ENCODE results near the gene KIF26A. TPM values are rescaled to one million over a fixed set of nuclear protein-coding genes. Genes with fewer than 3 reads are reported as not detected.

Gene KIF26A
- total and polyA plus RNA-seq, 2 donors (not counting 1 experiment from before 2014, with no cell fraction given): 0.15 TPM; not detected in 1

DNA sequence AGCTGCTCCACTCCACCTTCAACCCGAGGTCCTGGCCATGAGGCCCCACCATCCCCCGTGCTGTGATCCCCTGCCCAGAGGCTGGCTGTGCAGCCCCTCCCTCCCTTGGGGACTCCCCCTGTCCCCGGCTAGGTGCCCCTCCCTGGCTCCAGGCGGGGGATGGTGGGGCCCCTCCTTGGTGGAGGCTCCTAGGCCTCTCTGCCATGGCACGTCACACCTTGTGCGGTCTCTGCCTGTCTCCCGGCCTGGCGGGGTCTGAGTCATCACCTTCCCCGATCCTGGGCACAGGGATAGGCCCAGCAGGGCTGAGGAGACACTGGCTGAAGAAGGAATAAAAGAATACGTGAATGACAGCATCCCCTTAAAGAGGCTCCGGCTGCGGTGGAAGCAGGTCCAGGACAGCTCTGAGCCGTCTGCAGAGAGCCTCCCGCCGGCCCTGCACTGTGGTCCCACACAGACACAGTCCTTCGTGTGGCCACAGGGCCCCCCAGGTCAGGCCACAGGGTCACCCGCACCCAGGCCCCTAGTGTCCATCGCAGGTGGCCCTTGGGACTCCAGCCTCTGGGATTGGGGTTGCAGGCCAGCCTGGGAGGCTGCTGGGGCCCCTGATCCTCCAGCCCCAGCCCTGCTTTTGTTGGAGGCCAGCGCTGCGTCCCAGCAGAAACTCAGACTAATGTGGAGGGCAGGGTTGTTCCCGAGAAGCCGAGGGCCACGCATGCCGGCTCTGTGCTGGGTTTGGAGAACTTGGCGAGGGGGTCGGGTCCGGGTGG, 43.6 kb downstream of the KIF26A start:
- no peak overlapping the region for H3K27ac Mint-ChIP-seq
- POLR2A ChIA-PET: no interaction called here

More for the DNA sequence above, 43.6 kb downstream of the KIF26A start:
- intact Hi-C loops (cut with micrococcal nuclease): no loop called here
- Histone ChIP-seq H3K4me3 (ENCODE audit: control extremely low read depth in 1 of 5, extremely low read depth in 1 of 5, insufficient read depth in 1 of 5, low read depth in 2 of 5, low read length in 4 of 5) (no peak overlapping the region), H3K27ac (ENCODE audit: low read length in 2 of 2) (no peak overlapping the region), H3K4me1 (ENCODE audit: control insufficient read depth in 2 of 2, insufficient read depth in 2 of 2, low read length in 2 of 2) (no peaks in the 10 kb centered on the region), H3K27me3 (replicated peaks in 1 of 4; ENCODE audit: control extremely low read depth in 1 of 4, control insufficient read depth in 3 of 4, insufficient read depth in 4 of 4, low read length in 3 of 4) (no peaks in the 10 kb centered on the region), H3K9me3 (ENCODE audit: control extremely low read depth in 1 of 3, control insufficient read depth in 2 of 3, insufficient read depth in 1 of 3, low read length in 2 of 3) (no peaks in the 10 kb centered on the region), H4K20me1 (ENCODE audit: control insufficient read depth, insufficient read depth, low read length, poor library complexity, severe bottlenecking) (no peaks in the 10 kb centered on the region), H2AFZ (ENCODE audit: insufficient read depth, low read depth, low read length, poor library complexity, severe bottlenecking) (no peak overlapping the region), H3K4me2 (replicated peaks; ENCODE audit: low read depth, low read length, poor library complexity, severe bottlenecking) (no peak overlapping the region), H3K79me2 (ENCODE audit: control insufficient read depth, insufficient read depth, low read length) (no peaks in the 10 kb centered on the region), H3K36me3 (replicated peaks in 1 of 2; ENCODE audit: control extremely low read depth in 1 of 2, control insufficient read depth in 1 of 2, extremely low read depth in 1 of 2, insufficient read depth in 2 of 2, low read length in 1 of 2) (no peaks in the 10 kb centered on the region), H3K9ac (ENCODE audit: low read length) (no peak overlapping the region)
- 89% methylated on average over 27 of the region's 27 CpGs for WGBS (ENCODE audit: insufficient coverage)
- ATAC-seq (ENCODE audit: low read depth): no peak
- Mint-ChIP-seq H3K4me3 (no peak overlapping the region), H3K27me3 (no peaks in the 10 kb centered on the region), H3K9me3 (ENCODE audit: insufficient read depth) (no peaks in the 10 kb centered on the region), H3K4me1 (no peaks in the 10 kb centered on the region)
- TF ChIP-seq CTCF (IDR thresholded peaks at IDR 0.05) (no peak), EZH2 (IDR thresholded peaks at IDR 0.05; ENCODE audit: borderline replicate concordance, insufficient read depth, low read depth, low read length, poor library complexity, severe bottlenecking) (no peak)
- DNase-seq: no peak
- CTCF ChIA-PET: no interaction called here
